ENCODE measurements around the gene TCF20.

Gene TCF20

GRCh38 chr22:42270510-42271190 is at the start of gene TCF20:
Gene TCF20 (minus strand): TSS chr22:42270653. CDS start chr22:42215305, 55,348 bp downstream.
- no peak for DNase-seq

- DNase-seq, result no peak
These were observed 48.9 kb upstream of the TCF20 start for GRCh38 chr22:42319386-42319785.

GRCh38 chr22:42318967-42319366 is 48.5 kb upstream of the TCF20 start:
- DNase-seq, result no peak

GRCh38 chr22:42317691-42318547 is 47.5 kb upstream of the TCF20 start:
- peak; percentile 18 for DNase-seq

- no peak for DNase-seq
These were observed 46.6 kb upstream of the TCF20 start for GRCh38 chr22:42317008-42317407.

GRCh38 chr22:42315392-42315756 is 44.9 kb upstream of the TCF20 start:
- no peak for DNase-seq

GRCh38 chr22:42314709-42315391 is 44.4 kb upstream of the TCF20 start:
- no peak for DNase-seq

GRCh38 chr22:42313804-42314581 is 43.5 kb upstream of the TCF20 start:
- peak; percentile 51 for DNase-seq

GRCh38 chr22:42313204-42313603 is 42.8 kb upstream of the TCF20 start:
- DNase-seq, result no peak

GRCh38 chr22:42310291-42311015 is 40.0 kb upstream of the TCF20 start:
- DNase-seq, result no peak

- no peak for DNase-seq
These were observed 39.4 kb upstream of the TCF20 start for GRCh38 chr22:42309865-42310264.

- no peak for DNase-seq
These were observed 38.5 kb upstream of the TCF20 start for GRCh38 chr22:42308892-42309468.

GRCh38 chr22:42307806-42308563 is 37.5 kb upstream of the TCF20 start:
- DNase-seq, result no peak

GRCh38 chr22:42306010-42306409 is 35.6 kb upstream of the TCF20 start:
- no peak for DNase-seq

- no peak for DNase-seq
These were observed 33.9 kb upstream of the TCF20 start for GRCh38 chr22:42304324-42304790.

GRCh38 chr22:42303396-42304323 is 33.2 kb upstream of the TCF20 start:
- no peak for DNase-seq

GRCh38 chr22:42301742-42302102 is 31.3 kb upstream of the TCF20 start:
- DNase-seq, result no peak

- no peak for DNase-seq
These were observed 30.8 kb upstream of the TCF20 start for GRCh38 chr22:42301077-42301741.
